ENCODE measurements around the gene ZNF709.
"Not testable (repeated sequence)": the region's sequence is repeated elsewhere in the genome, so short reads cannot be mapped to it uniquely, and the experiment has no call there.

ZNF709 gene

DNA sequence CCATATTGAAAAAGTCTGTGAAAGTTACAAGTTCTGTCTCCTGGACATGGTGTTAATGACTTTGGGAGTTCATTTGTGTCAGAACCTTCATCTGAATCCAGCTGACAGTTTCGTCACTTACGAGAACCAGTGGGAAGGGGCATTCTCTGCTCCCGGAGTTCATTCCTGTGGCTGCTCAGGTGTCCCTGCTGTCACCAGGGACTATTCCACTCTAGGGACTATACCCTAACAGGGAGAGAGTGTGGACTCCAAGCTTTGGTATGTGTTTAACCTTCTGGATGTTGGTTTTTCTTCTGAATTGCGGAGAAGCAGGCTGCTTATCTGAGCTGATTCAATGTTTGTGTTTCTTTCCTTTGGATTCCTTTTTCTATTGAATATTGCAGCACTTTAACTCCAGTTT is 12.4 kb upstream of the ZNF709 start:
- no peaks in the 10 kb centered on the region for H3K9me3 ChIP-seq
- TF ChIP-seq, protein P1, sequence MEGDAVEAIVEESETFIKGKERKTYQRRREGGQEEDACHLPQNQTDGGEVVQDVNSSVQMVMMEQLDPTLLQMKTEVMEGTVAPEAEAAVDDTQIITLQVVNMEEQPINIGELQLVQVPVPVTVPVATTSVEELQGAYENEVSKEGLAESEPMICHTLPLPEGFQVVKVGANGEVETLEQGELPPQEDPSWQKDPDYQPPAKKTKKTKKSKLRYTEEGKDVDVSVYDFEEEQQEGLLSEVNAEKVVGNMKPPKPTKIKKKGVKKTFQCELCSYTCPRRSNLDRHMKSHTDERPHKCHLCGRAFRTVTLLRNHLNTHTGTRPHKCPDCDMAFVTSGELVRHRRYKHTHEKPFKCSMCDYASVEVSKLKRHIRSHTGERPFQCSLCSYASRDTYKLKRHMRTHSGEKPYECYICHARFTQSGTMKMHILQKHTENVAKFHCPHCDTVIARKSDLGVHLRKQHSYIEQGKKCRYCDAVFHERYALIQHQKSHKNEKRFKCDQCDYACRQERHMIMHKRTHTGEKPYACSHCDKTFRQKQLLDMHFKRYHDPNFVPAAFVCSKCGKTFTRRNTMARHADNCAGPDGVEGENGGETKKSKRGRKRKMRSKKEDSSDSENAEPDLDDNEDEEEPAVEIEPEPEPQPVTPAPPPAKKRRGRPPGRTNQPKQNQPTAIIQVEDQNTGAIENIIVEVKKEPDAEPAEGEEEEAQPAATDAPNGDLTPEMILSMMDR (IDR thresholded peaks at IDR 0.05): no peak
- intact Hi-C loops (cut with DNase I; ENCODE audit: low total_unique reads): loop anchor here (5.0 kb wide), 1 partner anchor 55 kb away; the partner anchor contains the start of gene ZNF564
- H3K27me3 ChIP-seq: no peaks in the 10 kb centered on the region
- DNase-seq: no peak
- peak overlapping the region in 1 of 2 donors; percentile 3 for H3K27ac ChIP-seq
- H3K4me3 ChIP-seq: no peak overlapping the region
- peaks cover 0 to 13% (median 3%) of the 10 kb centered on the region in 4 donors for H3K4me1 ChIP-seq
- no peaks in the 10 kb centered on the region for H3K36me3 ChIP-seq

DNA sequence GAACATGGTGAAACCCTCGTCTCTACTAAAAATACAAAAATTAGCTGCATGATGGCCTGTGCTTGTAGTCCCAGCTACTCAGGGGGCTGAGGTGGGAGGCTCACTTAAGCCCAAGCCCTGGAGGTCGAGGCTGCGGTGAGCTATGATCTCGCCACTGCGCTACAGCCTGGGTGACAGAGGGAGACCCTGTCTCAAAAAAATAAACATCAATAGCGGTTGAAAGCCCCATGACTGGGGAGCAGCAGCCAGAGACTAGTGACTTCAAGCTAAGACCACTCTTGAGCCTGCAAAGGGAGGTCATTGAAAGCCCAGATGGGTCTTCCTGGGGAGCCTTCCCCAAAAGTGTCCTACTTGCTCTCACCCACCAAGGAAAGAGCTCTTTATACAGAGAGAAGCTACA is 11.9 kb upstream of the ZNF709 start:
- no peaks in the 10 kb centered on the region for H3K27me3 ChIP-seq
- DNase-seq: no peak
- H3K4me3 ChIP-seq: no peak overlapping the region
- intact Hi-C loops (cut with DNase I; ENCODE audit: low total_unique reads): loop anchor here (5.0 kb wide), 1 partner anchor 56 kb away; the partner anchor contains the start of gene ZNF564
- TF ChIP-seq, protein P1 (IDR thresholded peaks at IDR 0.05): no peak
- H3K27ac ChIP-seq: peak overlapping the region in 1 of 2 donors; percentile 90
- H3K36me3 ChIP-seq: no peaks in the 10 kb centered on the region
- H3K4me1 ChIP-seq: peaks cover 0 to 13% (median 3%) of the 10 kb centered on the region in 4 donors
- H3K9me3 ChIP-seq: no peaks in the 10 kb centered on the region

DNA sequence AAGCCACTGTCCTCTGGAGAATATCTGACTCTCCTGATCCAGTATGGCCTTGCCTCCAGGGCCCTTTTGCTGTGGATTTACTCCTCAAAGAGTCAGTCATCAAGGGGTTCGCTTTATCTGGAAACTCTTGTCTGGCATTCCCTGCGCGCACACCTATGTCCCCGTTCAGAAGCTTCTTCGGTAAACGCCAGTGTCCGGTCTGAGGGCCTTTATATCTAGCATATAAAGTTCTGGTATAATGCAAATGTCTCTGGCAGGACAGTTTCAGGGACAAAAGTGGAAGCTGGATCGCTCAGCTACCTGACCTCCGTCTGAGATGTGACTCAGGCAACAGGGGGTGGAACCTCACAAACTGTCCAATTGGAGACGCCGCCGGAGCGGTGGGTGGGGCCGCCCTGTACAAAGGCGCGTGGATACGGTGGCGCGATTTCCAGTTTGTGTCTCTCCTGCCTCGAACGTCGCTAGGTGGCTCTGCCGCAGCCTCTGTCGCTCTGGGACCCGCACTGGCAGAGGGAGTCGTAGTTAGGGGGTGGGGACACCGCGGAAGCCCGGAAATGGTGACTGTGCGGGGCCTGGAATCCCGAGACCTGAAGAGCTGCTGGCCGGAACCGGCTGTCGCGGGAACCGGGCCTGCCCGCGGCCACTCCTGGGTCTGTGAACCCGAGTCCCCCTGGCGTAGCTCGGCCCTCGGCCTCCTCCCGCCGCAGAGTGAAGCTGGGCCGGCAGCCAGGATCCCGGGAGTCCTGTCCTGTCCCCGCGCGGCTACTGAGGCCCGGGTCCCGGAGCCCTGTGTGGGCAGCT is 10.6 kb upstream of the ZNF709 start:
- DNase-seq: peak; percentile 96 to 97
- TF ChIP-seq, protein P1 (IDR thresholded peaks at IDR 0.05): peak in 1 of 2 experiments; percentile 38
- H3K9me3 ChIP-seq: no peaks in the 10 kb centered on the region
- H3K27ac ChIP-seq: peak overlapping the region; percentile 89 to 90
- H3K36me3 ChIP-seq: no peaks in the 10 kb centered on the region
- H3K27me3 ChIP-seq: no peaks in the 10 kb centered on the region
- intact Hi-C loops (cut with DNase I; ENCODE audit: low total_unique reads): loop anchor here (5.0 kb wide), 1 partner anchor 57 kb away; the partner anchor contains the start of gene ZNF564
- H3K4me1 ChIP-seq: peaks cover 0 to 13% (median 3%) of the 10 kb centered on the region in 4 donors
- peak overlapping the region; percentile 58 to 66 for H3K4me3 ChIP-seq

DNA sequence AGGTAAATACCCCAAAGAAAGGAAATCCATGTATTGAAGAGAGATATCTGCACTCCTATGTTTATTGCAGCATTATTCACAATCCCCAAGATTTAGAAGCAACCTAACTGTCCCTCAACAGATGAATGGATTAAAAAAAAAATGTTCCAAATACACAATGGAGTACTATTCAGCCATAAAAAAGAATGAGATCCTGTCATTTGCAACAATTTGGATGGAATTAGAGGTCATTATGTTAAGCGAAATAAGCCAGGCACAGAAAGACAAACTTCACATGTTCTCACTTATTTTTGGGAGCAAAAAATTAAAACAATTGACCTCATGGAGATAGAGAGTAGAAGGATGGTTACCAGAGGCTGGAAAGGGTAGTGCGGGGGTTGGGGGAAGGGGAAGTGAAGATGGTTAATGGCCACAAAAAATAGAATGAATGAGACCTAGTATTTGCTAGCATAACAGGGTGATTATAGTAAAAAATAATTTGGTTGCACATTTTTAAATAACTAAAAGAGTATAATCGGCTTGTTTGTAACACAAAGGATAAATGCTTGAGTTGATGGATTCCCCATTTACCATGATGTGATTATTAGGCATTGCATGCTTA is 9.7 kb upstream of the ZNF709 start:
- H3K36me3 ChIP-seq: no peaks in the 10 kb centered on the region
- no peaks in the 10 kb centered on the region for H3K9me3 ChIP-seq
- TF ChIP-seq, protein P1 (IDR thresholded peaks at IDR 0.05): no peak
- peak overlapping the region; percentile 89 to 90 for H3K27ac ChIP-seq
- H3K4me1 ChIP-seq: peaks cover 0 to 13% (median 3%) of the 10 kb centered on the region in 4 donors
- no peak for DNase-seq
- H3K27me3 ChIP-seq: no peaks in the 10 kb centered on the region
- intact Hi-C loops (cut with DNase I; ENCODE audit: low total_unique reads): no loop called here
- peak overlapping the region in 1 of 2 donors; percentile 58 for H3K4me3 ChIP-seq

DNA sequence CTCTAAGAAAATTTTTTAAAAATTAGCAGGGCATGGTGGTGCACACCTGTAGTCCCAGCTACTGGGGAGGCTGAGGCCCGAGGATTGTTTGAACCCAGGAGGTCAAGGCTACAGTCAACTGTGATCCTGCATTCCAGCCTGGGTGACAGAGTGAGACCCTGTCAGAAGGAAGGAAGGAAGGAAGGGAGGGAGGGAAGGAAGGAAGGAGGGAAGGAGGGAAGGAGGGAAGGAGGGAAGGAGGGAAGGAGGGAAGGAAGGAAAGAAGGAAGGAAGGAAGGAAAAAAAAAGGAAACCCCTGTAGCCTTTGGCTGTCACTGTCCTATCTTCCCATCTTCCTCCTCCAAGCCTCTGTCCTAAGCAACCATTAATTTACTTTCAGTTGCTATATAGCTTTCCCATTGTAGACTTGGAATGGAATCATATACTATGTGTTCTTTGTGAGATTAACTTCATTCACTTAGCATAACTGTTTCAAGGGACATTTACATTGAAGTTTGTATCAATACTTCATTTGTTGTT is 1.7 kb upstream of the ZNF709 start:
- intact Hi-C loops (cut with DNase I; ENCODE audit: low total_unique reads); H3K27ac ChIP-seq; H3K4me3 ChIP-seq; H3K27me3 ChIP-seq; H3K36me3 ChIP-seq; DNase-seq; H3K9me3 ChIP-seq: not testable (repeated sequence)
- H3K4me1 ChIP-seq: peaks cover 0 to 18% (median 9%) of the 10 kb centered on the region in 4 donors

DNA sequence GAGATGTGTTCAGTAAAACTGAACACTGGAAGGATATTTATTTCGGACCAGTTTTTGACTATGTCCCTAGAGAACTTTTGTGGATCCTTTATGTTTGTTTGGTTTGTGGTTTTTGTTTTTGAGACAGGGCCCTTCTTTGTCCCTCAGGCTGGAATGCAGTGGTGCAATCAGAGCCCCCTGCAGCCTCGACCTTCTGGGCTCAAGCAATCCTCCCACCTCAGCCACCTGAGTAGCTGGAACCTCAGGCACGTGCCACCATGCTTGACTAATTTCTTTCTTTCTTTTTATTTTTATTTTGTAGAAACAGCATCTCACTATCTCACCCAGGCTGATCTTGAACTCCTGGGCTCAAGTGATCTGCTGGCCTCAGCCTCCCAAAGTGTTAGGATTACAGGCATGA is 955 bp upstream of the ZNF709 start:
- no peaks in the 10 kb centered on the region for H3K27me3 ChIP-seq
- no peaks in the 10 kb centered on the region for H3K36me3 ChIP-seq
- H3K9me3 ChIP-seq: no peaks in the 10 kb centered on the region
- peaks cover 0 to 18% (median 9%) of the 10 kb centered on the region in 4 donors for H3K4me1 ChIP-seq
- TF ChIP-seq, protein P1 (IDR thresholded peaks at IDR 0.05): no peak
- DNase-seq: no peak
- no peak overlapping the region for H3K4me3 ChIP-seq
- H3K27ac ChIP-seq: peak overlapping the region in 1 of 2 donors; percentile 85
- intact Hi-C loops (cut with DNase I; ENCODE audit: low total_unique reads): no loop called here

Data from tibial artery (tissue), 4 donors.